Kidney epithelial cell (primary cell): ENCODE data around the gene COBL. TPM values are rescaled to one million over a fixed set of nuclear protein-coding genes. Genes with fewer than 3 reads are reported as not detected.

Experiments
- DNase-seq: peaks from one replicate; pipeline ENCODE4 v3.0.0-alpha.2; 2010; ENCODE audit warnings: low read depth
- H3K27me3 ChIP-seq: 2 replicates; pipeline ENCODE4 v1.6.0; 2011; ENCODE audit warnings: low read length; ENCODE audit not compliant: control insufficient read depth, insufficient read depth
- H3K36me3 ChIP-seq: 2 replicates; pipeline ENCODE4 v1.5.1; 2011; ENCODE audit warnings: low read length; ENCODE audit not compliant: control insufficient read depth, insufficient read depth
- H3K4me3 ChIP-seq: 2 replicates; pipeline ENCODE4 v1.5.1; 2011; ENCODE audit warnings: low read depth, mild to moderate bottlenecking, control low read depth, low read length
- total RNA-seq: library from RNA; depleted of rRNA; stranded (reverse); fragments of >200 nt; gene quantifications from 2 replicates; pipeline ENCODE4 v1.2.3, GENCODE V29; 2015
- TF ChIP-seq, protein P1 (sequence below): IDR thresholded peaks from 2 replicates; pipeline ENCODE4 v1.5.1; 2011; ENCODE audit warnings: mild to moderate bottlenecking, moderate library complexity, low read length, control low read depth, inconsistent platforms; ENCODE audit not compliant: insufficient read depth, poor library complexity, severe bottlenecking

Gene COBL
- total RNA-seq, 1 donor from 2014 or later = 7.1 TPM

DNA sequence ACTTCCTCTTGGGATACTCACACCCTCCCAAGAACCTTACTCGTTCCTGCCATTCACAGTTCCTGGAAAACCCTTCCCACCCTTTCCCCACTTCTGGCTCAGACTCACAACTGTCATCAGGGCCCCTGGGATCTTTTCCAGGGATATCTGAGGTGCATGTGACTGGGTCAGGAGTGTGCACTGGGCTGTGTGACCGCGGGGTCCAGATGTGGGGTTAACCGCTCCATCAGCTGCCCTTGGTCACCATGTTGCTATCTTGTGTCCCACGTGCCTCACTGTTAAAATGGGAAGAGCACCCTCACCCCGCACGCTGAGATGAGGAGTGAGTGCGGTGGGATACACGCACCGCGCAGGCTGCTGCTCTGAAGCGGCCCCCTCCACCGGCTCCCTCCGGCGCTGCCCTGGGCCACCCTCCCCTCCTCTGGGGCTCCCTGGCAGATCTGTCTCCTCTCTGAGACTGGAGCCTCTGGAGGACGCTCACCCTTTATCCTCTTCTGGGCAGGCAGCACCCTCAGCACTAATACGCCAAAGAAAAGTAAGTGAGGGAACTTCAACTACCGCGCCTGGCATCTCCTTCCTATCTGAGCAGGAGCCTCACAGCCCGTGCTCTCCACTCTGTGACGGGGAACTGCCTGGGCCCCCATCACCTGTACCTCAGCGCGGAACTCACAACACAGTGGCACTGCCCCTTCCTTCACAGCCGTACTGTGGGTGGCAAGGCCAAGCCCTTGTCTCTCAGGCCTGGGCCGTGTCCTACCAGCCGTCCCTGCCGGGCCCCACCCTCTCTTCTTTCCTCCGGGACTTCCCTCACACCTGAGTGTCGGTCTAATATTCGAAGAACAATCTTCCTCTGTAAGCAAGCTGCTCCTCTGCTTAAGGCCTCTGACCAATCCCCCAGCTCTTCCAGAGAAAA lies 15.6 kb downstream of the COBL start:
- no peak for DNase-seq
- H3K4me3 ChIP-seq = no peak overlapping the region
- TF ChIP-seq, protein P1, sequence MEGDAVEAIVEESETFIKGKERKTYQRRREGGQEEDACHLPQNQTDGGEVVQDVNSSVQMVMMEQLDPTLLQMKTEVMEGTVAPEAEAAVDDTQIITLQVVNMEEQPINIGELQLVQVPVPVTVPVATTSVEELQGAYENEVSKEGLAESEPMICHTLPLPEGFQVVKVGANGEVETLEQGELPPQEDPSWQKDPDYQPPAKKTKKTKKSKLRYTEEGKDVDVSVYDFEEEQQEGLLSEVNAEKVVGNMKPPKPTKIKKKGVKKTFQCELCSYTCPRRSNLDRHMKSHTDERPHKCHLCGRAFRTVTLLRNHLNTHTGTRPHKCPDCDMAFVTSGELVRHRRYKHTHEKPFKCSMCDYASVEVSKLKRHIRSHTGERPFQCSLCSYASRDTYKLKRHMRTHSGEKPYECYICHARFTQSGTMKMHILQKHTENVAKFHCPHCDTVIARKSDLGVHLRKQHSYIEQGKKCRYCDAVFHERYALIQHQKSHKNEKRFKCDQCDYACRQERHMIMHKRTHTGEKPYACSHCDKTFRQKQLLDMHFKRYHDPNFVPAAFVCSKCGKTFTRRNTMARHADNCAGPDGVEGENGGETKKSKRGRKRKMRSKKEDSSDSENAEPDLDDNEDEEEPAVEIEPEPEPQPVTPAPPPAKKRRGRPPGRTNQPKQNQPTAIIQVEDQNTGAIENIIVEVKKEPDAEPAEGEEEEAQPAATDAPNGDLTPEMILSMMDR = no peak
- no peaks in the 10 kb centered on the region for H3K36me3 ChIP-seq
- no peaks in the 10 kb centered on the region for H3K27me3 ChIP-seq

DNA sequence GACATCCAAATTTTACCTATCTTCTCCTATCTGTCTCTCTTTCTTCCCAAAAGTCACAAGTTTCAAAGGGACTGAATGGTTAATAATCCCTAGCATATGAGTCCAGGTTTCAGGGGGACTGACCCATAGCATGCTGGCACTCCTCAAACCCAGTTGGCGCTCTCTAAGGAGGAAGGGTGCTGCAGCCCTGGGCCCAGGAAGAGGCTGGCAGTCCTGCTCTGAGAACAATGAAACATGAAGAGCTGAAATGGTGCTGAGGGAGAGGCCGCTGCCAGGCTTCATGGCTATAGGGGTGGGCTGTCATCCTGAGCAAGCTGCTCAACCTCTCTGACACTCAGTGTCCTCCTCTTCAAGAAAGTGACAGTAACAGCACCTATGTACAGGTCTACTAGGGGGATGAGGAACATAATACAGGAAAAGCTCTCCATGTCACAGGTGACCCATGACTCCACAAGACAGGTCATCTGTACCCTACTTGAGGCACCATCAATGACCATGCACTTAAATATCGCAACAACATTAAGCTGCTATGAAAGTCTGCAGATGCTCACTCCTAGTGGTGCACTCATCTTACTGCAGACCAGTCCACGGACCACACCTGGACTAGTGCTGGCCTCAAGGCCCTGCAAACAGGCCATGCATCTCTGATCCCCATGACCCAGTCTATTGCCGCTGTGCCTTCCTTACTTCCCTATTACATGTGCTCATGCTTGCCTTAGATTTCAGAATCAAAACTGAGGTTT lies 17.0 kb downstream of the COBL start:
- Histone ChIP-seq H3K36me3 (no peaks in the 10 kb centered on the region), H3K27me3 (no peaks in the 10 kb centered on the region), H3K4me3 (no peak overlapping the region)
- TF ChIP-seq, protein P1 = no peak
- no peak for DNase-seq

DNA sequence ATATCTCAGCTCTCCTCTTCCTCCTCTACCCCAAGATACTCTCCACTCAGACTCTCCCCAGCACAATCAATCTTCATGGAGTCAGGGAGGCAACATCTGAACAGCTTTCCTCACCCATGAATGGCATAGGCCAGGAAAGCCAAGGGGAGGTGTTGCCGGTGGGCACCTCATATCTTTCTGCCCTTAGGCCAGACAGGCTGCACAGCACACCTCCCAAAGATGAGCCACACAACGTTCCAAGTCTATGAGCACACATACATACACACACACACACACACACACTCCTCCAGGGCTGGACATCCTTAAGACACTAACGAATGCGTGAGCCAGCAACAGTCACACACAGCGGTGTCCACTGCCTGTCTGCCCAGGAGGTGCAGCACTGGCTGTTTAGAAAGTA lies 17.7 kb downstream of the COBL start:
- H3K36me3 ChIP-seq = no peaks in the 10 kb centered on the region
- H3K4me3 ChIP-seq = no peak overlapping the region
- H3K27me3 ChIP-seq = no peaks in the 10 kb centered on the region
- no peak for DNase-seq
- TF ChIP-seq, protein P1 = no peak

DNA sequence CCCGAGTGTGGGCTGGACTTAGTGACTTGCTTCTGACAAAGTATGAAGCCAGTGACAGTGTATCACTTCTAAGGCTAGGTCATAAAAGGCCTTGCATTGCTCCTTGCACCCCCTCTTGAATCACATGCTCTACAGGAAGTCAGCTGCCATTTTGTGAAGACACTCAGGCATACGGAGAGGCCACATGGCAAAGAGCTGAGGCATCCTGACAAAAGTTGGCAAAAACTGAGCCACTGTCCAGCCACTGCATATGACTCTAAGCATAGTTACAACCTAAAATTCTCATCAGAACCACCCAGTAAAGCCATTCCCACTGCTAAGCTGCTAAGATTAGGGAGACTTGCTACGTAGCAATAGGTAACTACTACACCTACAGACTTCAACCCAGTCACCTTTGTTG lies 18.6 kb downstream of the COBL start:
- no peaks in the 10 kb centered on the region for H3K36me3 ChIP-seq
- no peaks in the 10 kb centered on the region for H3K27me3 ChIP-seq
- DNase-seq = no peak
- TF ChIP-seq, protein P1 = no peak
- no peak overlapping the region for H3K4me3 ChIP-seq

DNA sequence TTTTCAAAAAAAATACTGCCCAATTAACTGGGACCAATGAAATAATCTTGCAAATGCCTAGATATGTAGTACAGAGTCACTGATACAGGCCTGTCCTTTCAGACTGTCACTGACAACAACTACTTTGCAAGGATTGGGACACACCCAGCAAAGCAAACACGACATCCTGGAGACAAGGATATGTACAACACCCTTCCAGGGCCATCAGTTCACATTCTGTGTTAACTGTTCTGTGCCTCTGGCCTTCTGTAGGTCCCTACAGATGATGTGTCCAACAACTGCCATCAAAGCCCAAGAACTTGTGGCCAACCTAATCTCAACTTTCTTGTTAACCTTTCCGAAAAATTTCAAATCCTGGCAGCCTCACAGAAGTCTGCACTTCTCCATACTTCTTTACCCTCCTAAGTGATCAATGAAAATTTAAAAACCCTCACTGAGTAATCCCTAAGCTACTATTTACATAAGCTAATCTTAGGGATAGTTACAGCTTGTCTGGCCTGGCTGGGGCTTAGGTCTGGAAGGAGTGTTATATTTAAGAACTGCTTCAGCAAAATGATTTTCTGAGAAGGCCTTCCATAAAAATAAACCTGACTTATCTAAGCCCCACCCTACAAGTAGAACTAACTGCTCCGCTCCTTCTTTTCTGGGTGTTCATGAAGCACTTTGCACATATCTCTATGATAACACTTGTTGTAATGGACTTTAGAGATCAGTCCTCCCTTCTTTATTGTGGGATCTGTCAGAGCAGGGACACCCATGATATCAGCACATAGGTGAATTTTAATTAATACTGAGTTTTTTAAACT lies 21.0 kb downstream of the COBL start:
- Histone ChIP-seq H3K27me3 (no peaks in the 10 kb centered on the region), H3K4me3 (no peak overlapping the region), H3K36me3 (no peaks in the 10 kb centered on the region)
- DNase-seq = no peak
- TF ChIP-seq, protein P1 = no peak
